ENCODE results near the gene FAM13A.
"Not testable (repeated sequence)": the region's sequence is repeated elsewhere in the genome, so short reads cannot be mapped to it uniquely, and the experiment has no call there.

Gene FAM13A

GRCh38 chr4:88998001-88998400 is 59.0 kb downstream of the FAM13A start:
- no peak for DNase-seq

GRCh38 chr4:88995874-88996273 is 61.1 kb downstream of the FAM13A start:
- DNase-seq, result no peak

- DNase-seq, result not testable (repeated sequence)
Observed at GRCh38 chr4:88995257-88995656, 61.7 kb downstream of the FAM13A start.

GRCh38 chr4:88993246-88993645 is 63.7 kb downstream of the FAM13A start:
- DNase-seq, result no peak

GRCh38 chr4:88991746-88992145 is 65.2 kb downstream of the FAM13A start:
- no peak for DNase-seq

GRCh38 chr4:88989990-88990389 is 67.0 kb downstream of the FAM13A start:
- no peak for DNase-seq

- DNase-seq, result no peak
Observed at GRCh38 chr4:88985088-88985773, 71.8 kb downstream of the FAM13A start.

GRCh38 chr4:88982757-88983156 is 74.2 kb downstream of the FAM13A start:
- DNase-seq, result no peak

- DNase-seq, result no peak
Observed at GRCh38 chr4:88981993-88982392, 75.0 kb downstream of the FAM13A start.

GRCh38 chr4:88981556-88981955 is 75.4 kb downstream of the FAM13A start:
- DNase-seq, result no peak

- no peak for DNase-seq
Observed at GRCh38 chr4:88979276-88979675, 77.7 kb downstream of the FAM13A start.

- no peak for DNase-seq
Observed at GRCh38 chr4:88976775-88977035, 80.3 kb downstream of the FAM13A start.

- no peak for DNase-seq
Observed at GRCh38 chr4:88975958-88976774, 80.8 kb downstream of the FAM13A start.

GRCh38 chr4:88971536-88971935 is 85.4 kb downstream of the FAM13A start:
- DNase-seq, result no peak

- no peak for DNase-seq
Observed at GRCh38 chr4:88969746-88970145, 87.2 kb downstream of the FAM13A start.

GRCh38 chr4:88969271-88969670 is 87.7 kb downstream of the FAM13A start:
- no peak for DNase-seq

GRCh38 chr4:88967883-88968331 is 89.1 kb downstream of the FAM13A start:
- no peak for DNase-seq

GRCh38 chr4:88965053-88965452 is 91.9 kb downstream of the FAM13A start:
- no peak for DNase-seq

- peak; percentile 20 to 22 for DNase-seq
Observed at GRCh38 chr4:88964450-88964849, 92.5 kb downstream of the FAM13A start.

GRCh38 chr4:88963817-88964216 is 93.2 kb downstream of the FAM13A start:
- DNase-seq, result no peak

GRCh38 chr4:88962396-88962795 is 94.6 kb downstream of the FAM13A start:
- no peak for DNase-seq

GRCh38 chr4:88960576-88960975 is 96.4 kb downstream of the FAM13A start:
- no peak for DNase-seq

- DNase-seq, result no peak
Observed at GRCh38 chr4:88958080-88958479, 98.9 kb downstream of the FAM13A start.

- no peak for DNase-seq
Observed at GRCh38 chr4:88957570-88957969, 99.4 kb downstream of the FAM13A start.
